Uterus (tissue), 2 donors: ENCODE data around the gene NEK6.

Experiments used
- CTCF ChIP-seq, 4 experiments: fragments of 200-600 bp in 2 of 4; fragments of 450-650 bp in 2 of 4; sonication (generic) in 2 of 4; IDR thresholded peaks; one replicate each; pipeline ENCODE4 v1.5.1; 2016 to 2019; ENCODE audit warnings: antibody characterized with exemption in 4 of 4, mild to moderate bottlenecking in 2 of 4, moderate library complexity in 1 of 4
- POLR2A ChIP-seq, 2 donors: fragments of 450-650 bp; IDR thresholded peaks; one replicate each; pipeline ENCODE4 v1.6.1; 2016; ENCODE audit warnings: antibody characterized with exemption in 2 of 2, mild to moderate bottlenecking in 1 of 2, moderate library complexity in 1 of 2

DNA sequence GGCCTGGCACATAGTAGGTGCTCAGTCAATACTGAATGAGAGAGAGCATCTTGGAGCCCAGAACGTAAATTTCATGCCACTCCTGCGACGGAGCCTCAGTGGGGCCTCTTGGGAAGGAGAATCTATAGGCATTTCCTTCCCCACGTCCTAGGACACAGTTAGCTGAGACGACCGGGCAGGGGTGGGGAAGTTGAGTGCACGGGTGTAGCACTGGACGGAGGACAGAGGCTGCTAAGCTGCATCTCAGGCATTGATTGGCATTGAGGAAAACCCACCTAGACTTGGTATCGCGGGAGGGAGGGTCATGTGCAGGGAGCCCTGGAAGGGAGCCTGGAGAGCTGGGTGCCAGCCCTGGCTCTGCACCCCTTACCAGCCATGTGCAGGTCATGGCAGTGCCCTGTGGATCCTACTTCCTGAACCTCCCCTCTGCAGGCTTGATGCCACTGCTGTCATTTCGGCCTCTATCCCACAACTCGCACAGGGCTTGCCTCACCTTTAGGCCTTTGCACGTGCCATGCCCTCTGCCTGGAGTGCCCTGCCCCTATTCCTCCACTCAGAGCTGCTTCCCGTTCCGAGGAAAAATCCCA is 25.6 kb downstream of the NEK6 start:
- TF ChIP-seq POLR2A (IDR thresholded peaks at IDR 0.05) (no peak), CTCF (IDR thresholded peaks at IDR 0.05) (no peak)
